ENCODE measurements around the gene AURKB.

AURKB gene

GRCh38 chr17:8158267-8159031 is 51.9 kb downstream of the AURKB start:
- H3K27ac ChIP-seq: no peak overlapping the region

GRCh38 chr17:8156246-8156992 is 54.0 kb downstream of the AURKB start:
- Histone ChIP-seq H3K4me3 (ENCODE audit: low read depth, low read length) (peak overlapping the region; percentile 46), H3K27ac (peak overlapping the region; percentile 86), H3K27me3 (ENCODE audit: insufficient read depth, low read depth, severe bottlenecking) (no peaks in the 10 kb centered on the region), H3K9me3 (ENCODE audit: severe bottlenecking) (no peaks in the 10 kb centered on the region), H3K36me3 (peaks cover 25% of the 10 kb centered on the region)
- DNase-seq: peak; percentile 100
- TF ChIP-seq, protein P1, sequence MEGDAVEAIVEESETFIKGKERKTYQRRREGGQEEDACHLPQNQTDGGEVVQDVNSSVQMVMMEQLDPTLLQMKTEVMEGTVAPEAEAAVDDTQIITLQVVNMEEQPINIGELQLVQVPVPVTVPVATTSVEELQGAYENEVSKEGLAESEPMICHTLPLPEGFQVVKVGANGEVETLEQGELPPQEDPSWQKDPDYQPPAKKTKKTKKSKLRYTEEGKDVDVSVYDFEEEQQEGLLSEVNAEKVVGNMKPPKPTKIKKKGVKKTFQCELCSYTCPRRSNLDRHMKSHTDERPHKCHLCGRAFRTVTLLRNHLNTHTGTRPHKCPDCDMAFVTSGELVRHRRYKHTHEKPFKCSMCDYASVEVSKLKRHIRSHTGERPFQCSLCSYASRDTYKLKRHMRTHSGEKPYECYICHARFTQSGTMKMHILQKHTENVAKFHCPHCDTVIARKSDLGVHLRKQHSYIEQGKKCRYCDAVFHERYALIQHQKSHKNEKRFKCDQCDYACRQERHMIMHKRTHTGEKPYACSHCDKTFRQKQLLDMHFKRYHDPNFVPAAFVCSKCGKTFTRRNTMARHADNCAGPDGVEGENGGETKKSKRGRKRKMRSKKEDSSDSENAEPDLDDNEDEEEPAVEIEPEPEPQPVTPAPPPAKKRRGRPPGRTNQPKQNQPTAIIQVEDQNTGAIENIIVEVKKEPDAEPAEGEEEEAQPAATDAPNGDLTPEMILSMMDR (IDR thresholded peaks at IDR 0.05; ENCODE audit: low read depth, low read length): no peak

More at GRCh38 chr17:8158267-8159031, 51.9 kb downstream of the AURKB start:
- DNase-seq: peak; percentile 92
- Histone ChIP-seq H3K4me3 (ENCODE audit: low read depth, low read length) (no peak overlapping the region), H3K36me3 (peaks cover 35% of the 10 kb centered on the region), H3K27me3 (ENCODE audit: insufficient read depth, low read depth, severe bottlenecking) (no peaks in the 10 kb centered on the region), H3K9me3 (ENCODE audit: severe bottlenecking) (no peaks in the 10 kb centered on the region)
- TF ChIP-seq, protein P1 (IDR thresholded peaks at IDR 0.05; ENCODE audit: low read depth, low read length): peak; percentile 84

DNA sequence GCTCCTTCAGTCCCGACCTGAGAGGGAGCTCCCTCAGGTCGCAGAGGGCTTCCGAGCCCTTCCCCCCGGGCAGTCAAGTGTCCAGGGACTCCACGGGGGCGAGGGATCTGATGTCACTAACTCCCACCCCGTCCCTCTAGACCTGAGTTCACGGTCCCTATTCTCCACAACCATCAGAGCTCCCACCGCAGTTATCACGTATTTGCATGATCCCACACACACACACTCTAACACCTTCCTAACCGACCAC is 54.5 kb downstream of the AURKB start:
- Histone ChIP-seq H3K27ac (no peak overlapping the region), H3K27me3 (ENCODE audit: insufficient read depth, low read depth, severe bottlenecking) (no peaks in the 10 kb centered on the region), H3K9me3 (ENCODE audit: severe bottlenecking) (no peaks in the 10 kb centered on the region), H3K36me3 (peaks cover 20% of the 10 kb centered on the region), H3K4me3 (ENCODE audit: low read depth, low read length) (peak overlapping the region; percentile 46)
- no peak for DNase-seq
- TF ChIP-seq, protein P1 (IDR thresholded peaks at IDR 0.05; ENCODE audit: low read depth, low read length): no peak

- no peak for DNase-seq
- Histone ChIP-seq H3K9me3 (ENCODE audit: severe bottlenecking) (no peaks in the 10 kb centered on the region), H3K27me3 (ENCODE audit: insufficient read depth, low read depth, severe bottlenecking) (no peaks in the 10 kb centered on the region), H3K36me3 (peaks cover 17% of the 10 kb centered on the region), H3K4me3 (ENCODE audit: low read depth, low read length) (peak overlapping the region; percentile 46), H3K27ac (no peak overlapping the region)
- TF ChIP-seq, protein P1 (IDR thresholded peaks at IDR 0.05; ENCODE audit: low read depth, low read length): no peak
Observed at GRCh38 chr17:8155231-8155995, 55.0 kb downstream of the AURKB start.

All from WERI-Rb-1 (cell line).